Measurements from ENCODE around the gene TCERG1L. TPM values are rescaled to one million over a fixed set of nuclear protein-coding genes. Genes with fewer than 3 reads are reported as not detected.

TCERG1L gene
- total and polyA plus RNA-seq, 8 donors, result 0.18 TPM; not detected in 7

DNA sequence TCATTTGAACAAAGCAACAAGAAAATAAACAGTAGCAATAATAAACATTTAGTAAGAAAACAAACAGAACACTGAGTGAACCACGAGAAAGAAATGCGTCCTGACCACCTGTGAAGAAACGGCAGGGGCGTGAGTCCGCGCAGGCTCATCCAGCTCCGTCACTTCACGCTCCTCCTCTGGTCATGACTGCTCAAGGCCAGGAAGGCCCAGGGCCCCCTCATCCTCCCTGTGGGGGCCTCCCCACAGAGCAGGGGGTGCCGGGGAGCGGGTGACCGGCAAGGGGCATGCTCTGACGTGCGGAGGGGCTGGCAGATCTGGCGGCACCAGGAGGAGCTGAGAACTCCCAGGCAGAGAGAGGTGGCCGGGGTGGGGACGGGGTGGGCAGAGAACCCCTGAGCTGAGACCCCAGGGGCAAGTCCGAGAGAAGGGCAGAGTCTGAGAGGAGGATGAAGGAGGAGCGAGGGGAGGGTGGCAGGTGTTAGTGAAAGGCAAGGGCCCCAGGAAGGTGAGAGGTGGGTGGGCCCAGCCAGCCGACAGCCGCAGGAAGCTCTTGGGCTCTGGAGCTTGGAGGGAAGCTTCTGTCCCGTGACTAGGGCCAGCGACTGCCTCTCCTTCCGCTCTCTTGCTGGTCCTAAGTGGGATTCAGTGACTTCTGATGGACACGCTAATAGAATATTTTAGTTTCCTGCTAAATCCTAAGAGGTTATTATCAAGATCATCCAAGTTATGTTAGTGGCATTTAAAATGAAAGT is 223.9 kb downstream of the TCERG1L start:
- no peaks in the 10 kb centered on the region for H3K36me3 ChIP-seq
- H3K27me3 ChIP-seq, result peaks cover 0 to 58% (median 0%) of the 10 kb centered on the region in 3 donors
- H3K4me1 ChIP-seq, result no peaks in the 10 kb centered on the region
- H3K4me3 ChIP-seq, result no peak overlapping the region
- DNase-seq, result no peak
- 59 to 75% (median 66%) methylated on average over 24 of the region's 24 CpGs for WGBS, 5 donors
- intact Hi-C loops (cut with DNase I; ENCODE audit: low total_unique reads), result no loop called here
- peaks cover 0 to 12% (median 0%) of the 10 kb centered on the region in 4 donors for H3K9me3 ChIP-seq
- H3K27ac ChIP-seq, result no peak overlapping the region
- TF ChIP-seq, protein P1, sequence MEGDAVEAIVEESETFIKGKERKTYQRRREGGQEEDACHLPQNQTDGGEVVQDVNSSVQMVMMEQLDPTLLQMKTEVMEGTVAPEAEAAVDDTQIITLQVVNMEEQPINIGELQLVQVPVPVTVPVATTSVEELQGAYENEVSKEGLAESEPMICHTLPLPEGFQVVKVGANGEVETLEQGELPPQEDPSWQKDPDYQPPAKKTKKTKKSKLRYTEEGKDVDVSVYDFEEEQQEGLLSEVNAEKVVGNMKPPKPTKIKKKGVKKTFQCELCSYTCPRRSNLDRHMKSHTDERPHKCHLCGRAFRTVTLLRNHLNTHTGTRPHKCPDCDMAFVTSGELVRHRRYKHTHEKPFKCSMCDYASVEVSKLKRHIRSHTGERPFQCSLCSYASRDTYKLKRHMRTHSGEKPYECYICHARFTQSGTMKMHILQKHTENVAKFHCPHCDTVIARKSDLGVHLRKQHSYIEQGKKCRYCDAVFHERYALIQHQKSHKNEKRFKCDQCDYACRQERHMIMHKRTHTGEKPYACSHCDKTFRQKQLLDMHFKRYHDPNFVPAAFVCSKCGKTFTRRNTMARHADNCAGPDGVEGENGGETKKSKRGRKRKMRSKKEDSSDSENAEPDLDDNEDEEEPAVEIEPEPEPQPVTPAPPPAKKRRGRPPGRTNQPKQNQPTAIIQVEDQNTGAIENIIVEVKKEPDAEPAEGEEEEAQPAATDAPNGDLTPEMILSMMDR (IDR thresholded peaks at IDR 0.05), result no peak
- TF ChIP-seq POLR2A (IDR thresholded peaks at IDR 0.05), result no peak
- no peak for TF ChIP-seq POLR2AphosphoS5 (IDR thresholded peaks at IDR 0.05)
- no peak for TF ChIP-seq EP300 (IDR thresholded peaks at IDR 0.05)

DNA sequence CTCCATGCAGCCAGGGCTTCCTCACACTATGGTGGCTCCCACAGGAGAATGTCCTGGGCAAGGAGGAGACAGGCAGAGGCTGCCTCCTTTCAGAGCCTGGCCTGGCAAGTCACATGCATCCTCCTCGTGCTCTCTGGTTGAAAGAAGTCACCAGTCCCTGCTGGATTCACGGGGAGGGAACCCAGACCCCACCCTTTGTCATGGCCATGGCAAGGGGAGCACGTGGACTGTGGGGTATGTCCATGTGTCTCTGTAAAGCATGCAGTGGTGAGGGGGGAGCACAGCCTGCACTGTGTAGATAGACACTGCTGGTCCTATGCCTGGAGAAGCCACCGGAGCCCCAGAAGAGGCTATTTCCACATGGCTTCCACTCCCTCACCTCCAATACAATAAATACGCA is 225.0 kb downstream of the TCERG1L start:
- no peaks in the 10 kb centered on the region for H3K4me1 ChIP-seq
- no peak for TF ChIP-seq EP300 (IDR thresholded peaks at IDR 0.05)
- no peak for TF ChIP-seq POLR2A (IDR thresholded peaks at IDR 0.05)
- TF ChIP-seq POLR2AphosphoS5 (IDR thresholded peaks at IDR 0.05), result no peak
- TF ChIP-seq, protein P1 (IDR thresholded peaks at IDR 0.05), result no peak
- intact Hi-C loops (cut with DNase I; ENCODE audit: low total_unique reads), result no loop called here
- no peak overlapping the region for H3K27ac ChIP-seq
- DNase-seq, result no peak
- H3K36me3 ChIP-seq, result no peaks in the 10 kb centered on the region
- no peak overlapping the region for H3K4me3 ChIP-seq
- 64 to 88% (median 85%) methylated on average over 5 of the region's 5 CpGs for WGBS, 5 donors
- H3K27me3 ChIP-seq, result peaks cover 0 to 58% (median 0%) of the 10 kb centered on the region in 3 donors
- H3K9me3 ChIP-seq, result peaks cover 0 to 12% (median 0%) of the 10 kb centered on the region in 4 donors

DNA sequence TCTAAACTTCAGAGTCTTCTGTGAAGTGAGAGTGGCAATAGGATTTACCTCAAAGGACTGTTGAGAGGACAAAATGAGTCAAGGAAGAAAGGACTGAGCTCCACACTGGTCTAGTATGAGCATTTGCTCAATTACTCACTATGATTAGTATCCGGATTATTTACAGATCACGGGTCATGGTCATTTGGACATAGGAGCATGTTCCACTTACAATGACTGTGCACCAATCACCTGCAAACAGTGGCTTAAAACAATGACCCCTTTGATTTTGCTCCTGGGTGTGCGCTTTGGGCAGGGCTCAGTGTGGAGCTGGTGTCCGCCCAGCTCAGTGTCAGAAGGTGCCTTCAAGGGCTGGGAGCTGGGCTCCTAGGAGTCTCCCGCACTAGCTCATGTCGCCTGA is 225.4 kb downstream of the TCERG1L start:
- Histone ChIP-seq H3K27me3 (peaks cover 0 to 55% (median 0%) of the 10 kb centered on the region in 3 donors), H3K4me1 (no peaks in the 10 kb centered on the region), H3K36me3 (no peaks in the 10 kb centered on the region), H3K27ac (no peak overlapping the region), H3K9me3 (peaks cover 0 to 12% (median 0%) of the 10 kb centered on the region in 4 donors), H3K4me3 (no peak overlapping the region)
- 65 to 82% (median 70%) methylated on average over 6 of the region's 6 CpGs for WGBS, 5 donors
- intact Hi-C loops (cut with DNase I; ENCODE audit: low total_unique reads), result no loop called here
- no peak for DNase-seq
- TF ChIP-seq EP300 (IDR thresholded peaks at IDR 0.05) (no peak), POLR2A (IDR thresholded peaks at IDR 0.05) (no peak), POLR2AphosphoS5 (IDR thresholded peaks at IDR 0.05) (no peak)
- TF ChIP-seq, protein P1 (IDR thresholded peaks at IDR 0.05), result no peak

DNA sequence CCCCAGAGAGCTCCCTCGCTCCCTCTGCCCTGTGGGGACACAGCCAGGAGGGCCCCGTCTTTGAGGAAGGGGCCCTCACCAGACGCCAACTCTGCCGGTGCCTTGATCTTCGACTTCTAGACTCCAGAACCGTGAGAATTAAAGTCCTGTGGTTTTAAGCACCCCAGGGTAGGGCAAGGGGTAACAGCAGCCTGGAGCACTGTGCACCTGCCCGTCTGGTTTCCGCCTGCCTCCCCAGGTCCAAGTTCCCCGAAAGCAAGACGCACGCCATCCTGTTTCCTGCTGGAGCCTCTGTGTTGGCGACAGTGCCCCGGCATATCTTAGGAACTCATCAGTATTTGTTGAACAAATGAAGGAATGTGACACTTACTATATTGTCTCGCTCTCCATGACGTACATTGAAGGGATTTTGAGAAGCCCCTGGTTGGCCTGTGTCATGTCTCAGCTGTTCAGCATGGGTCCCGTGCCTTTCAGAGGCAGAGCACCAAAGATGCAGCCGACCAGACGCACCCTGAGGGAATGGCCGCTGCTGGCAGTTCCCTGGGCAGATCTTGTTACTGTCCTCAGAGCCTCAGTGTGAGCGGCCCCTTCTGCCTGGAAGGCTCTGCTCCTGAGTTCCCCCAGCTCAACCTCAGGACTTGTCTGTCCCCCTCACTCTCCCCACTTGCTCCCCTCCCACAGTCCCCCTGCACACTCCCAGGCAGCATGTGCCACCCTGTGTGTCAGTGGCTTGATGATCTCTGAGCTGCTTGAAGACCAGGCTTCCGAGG is 226.2 kb downstream of the TCERG1L start:
- TF ChIP-seq, protein P1 (IDR thresholded peaks at IDR 0.05), result no peak
- TF ChIP-seq POLR2A (IDR thresholded peaks at IDR 0.05) (no peak), EP300 (IDR thresholded peaks at IDR 0.05) (no peak), POLR2AphosphoS5 (IDR thresholded peaks at IDR 0.05) (no peak)
- H3K4me1 ChIP-seq, result no peaks in the 10 kb centered on the region
- H3K27ac ChIP-seq, result no peak overlapping the region
- no peaks in the 10 kb centered on the region for H3K36me3 ChIP-seq
- 64 to 80% (median 72%) methylated on average over 21 of the region's 21 CpGs for WGBS, 5 donors
- no peak overlapping the region for H3K4me3 ChIP-seq
- H3K27me3 ChIP-seq, result peaks cover 0 to 49% (median 0%) of the 10 kb centered on the region in 3 donors
- peaks cover 0 to 12% (median 0%) of the 10 kb centered on the region in 4 donors for H3K9me3 ChIP-seq
- DNase-seq, result no peak
- intact Hi-C loops (cut with DNase I; ENCODE audit: low total_unique reads), result no loop called here

Data from stomach (tissue), 9 donors.